Activated CD4-positive, alpha-beta T cell treated with anti-CD3 and anti-CD28 coated beads, Interleukin-2, Interleukin-4, amounts not matched to agents 100 ng/mL and 50 ng/mL, durations not matched to agents 16 hours and 8 hours (primary cell): Measurements from ENCODE around the gene CNKSR3.

Experiments used
- DNase-seq: peaks from one replicate; pipeline ENCODE4 v3.0.0-alpha.2; 2020; ENCODE audit warnings: low spot score

CNKSR3 gene

DNA sequence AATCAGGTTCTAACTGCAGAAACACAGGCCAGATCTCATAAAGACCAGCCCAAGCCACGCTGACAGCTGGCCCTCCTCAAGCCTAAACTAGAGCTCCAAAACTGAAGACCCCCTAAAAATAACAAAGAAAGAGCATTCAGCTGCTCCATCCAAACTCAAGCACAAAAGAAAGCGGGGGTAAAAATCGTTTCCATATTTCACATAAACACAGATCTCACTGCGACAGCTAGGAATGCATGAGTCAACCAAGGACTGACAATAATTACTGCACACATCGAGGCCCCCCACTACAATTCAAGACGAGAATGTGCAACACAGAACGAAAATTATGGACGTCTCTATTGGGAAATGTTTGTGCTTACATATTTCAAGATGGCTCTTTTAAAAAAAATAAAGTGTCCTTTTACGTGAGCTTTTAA lies 31.1 kb downstream of the CNKSR3 start:
- no peak for DNase-seq

DNA sequence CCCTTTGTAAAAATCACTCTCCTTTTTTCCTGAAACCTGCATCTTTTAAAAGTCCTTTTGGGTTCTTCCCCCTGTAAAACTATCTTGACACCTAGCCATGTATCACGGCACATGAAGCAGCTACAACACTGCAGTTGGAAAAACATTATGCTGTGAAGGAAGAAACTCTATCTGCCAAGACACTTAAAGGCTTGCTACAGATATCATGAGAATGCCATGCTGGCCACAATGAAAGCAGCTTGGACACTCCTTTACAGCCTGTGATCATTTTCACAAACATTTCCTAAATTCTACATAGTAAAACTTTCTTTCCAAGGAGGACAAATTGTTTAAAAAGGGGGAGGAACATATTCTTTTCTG lies 31.8 kb downstream of the CNKSR3 start:
- DNase-seq: no peak

DNA sequence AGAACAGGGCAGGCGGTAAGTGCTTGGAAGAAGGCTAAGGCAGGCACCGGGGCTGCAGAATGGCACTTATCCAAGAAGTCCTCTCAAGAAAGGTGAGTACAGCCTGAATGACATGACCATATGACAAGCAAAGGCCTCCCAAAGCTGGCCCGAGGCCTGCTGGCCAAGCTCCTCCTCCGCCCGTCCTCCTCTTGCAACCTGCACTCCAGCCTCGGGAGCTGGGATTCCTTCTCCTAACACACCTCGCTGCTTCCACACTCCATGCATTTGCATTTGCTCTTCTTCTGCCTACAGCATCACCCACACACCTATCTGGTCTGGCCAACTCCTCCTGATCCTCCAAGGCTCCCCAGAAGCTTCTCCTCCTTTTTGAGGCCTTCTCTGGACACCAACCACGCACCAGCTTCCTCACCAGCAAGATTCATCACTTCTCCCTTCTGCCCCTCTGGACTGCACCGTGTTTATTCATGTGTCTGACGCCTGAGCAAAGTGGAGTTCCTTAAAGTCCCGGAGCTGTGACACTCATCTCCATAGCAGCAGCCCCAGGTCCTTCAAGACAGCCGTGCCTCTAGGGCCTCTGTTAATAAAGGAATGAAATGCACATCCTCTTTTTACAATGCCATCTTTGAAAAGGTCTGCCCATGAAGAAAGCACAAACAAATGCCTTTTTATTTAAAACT lies 32.3 kb downstream of the CNKSR3 start:
- no peak for DNase-seq

DNA sequence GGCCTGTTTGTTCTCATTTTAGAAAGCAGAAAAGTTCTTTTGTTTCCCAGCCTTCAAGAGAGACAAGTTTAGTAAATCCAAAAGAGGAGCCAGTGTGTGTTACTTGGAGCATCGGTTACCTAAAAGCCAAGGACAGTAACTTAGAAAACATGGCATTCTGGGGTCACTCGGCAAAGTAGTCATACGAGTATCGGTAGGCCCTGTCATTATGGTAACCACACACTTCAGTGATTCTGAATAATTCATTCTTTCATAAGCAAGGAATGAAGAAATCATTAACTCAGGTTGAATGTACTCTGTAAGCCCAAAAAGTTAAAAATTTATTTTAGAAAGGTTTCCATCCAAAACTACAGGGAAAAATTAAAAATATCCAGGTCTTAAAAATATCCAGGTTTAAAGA lies 34.0 kb downstream of the CNKSR3 start:
- no peak for DNase-seq

DNA sequence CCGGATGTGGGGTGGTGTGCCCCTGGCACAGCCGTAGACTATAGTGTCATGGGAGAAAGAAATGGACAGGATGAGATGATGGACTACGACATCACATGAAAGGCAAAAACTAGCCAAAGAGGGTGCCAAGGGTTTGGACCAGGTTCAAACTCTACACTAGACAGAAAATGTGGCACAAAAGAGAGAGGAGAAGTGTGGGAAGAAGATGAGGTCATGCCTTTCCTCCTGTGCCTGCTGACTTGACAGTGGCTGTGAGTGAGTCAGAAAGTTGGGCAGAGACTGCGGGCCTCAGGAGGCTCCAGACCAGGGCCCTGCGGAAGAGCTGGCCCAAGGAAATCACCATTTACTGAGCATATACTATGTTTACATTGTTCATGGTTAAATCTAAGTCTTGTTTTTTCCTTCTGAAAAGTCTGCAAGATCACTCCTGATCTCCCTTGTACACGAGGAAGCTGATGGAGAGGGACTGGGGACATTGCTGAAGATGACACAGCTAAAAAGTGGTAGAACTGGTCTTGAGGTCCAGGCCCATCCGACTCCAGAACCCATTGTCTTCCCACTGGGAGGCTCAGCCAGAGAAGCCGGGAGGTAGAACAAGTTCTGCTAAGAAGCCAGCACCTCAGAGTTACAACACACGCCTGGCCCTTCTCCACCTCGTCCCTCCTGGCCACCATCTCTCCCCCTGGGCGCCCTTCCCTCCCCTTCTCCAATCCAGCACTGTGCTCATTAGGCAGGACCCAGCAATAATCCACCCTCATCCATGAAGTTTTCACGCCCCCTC lies 35.6 kb downstream of the CNKSR3 start:
- DNase-seq: no peak

DNA sequence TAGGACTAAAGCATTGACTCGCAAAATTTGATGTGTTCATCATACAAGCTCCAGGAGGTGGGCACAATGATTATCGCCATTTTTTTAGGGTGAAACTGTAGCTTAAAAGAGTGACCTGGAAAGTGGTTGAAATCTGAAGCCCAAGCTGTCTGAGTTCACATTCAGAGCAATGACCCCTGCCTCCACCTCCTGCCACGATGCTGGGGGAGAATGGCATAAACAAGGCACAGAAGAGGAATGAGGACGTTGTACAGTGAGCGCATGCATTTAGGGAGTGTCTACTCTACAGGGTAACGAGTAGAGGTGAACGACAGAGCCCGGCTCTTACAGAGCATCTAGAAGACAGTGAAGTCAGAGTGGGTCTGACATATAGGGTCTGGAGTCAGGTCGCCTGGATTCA lies 37.2 kb downstream of the CNKSR3 start:
- no peak for DNase-seq

DNA sequence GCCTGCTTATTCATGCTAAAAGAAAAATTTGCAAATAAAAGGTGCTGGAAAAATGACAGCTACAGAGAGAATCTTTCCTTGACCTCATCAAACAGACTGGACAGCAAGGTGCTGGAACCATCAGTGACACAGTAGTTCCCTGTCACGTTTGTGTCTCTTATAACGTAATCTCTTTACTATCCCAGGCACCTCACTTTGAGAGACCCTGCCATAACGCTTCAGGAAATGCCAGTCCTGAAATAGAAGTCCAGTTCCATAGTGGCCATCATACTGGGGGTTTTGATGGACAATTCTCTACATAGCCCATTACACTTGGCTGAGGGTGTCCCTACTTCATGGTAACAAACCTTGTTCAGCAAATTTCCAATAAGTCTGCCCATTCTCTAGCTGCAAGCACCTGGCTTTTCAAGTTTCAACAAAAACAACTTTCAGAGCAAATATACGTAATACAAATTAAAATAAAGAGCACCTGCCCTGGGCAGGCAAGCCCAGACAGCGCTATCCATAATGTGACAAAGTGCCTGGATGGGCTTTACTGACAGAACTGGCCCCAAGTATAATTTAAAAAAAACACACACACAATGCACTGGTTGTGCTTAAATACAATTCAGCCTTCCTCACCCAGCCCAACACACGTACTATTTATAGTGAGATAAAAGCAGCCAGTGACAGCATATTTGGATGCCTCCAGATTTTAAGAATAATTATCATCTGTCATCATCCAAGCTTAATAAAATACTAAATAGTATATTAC lies 38.7 kb downstream of the CNKSR3 start:
- no peak for DNase-seq

DNA sequence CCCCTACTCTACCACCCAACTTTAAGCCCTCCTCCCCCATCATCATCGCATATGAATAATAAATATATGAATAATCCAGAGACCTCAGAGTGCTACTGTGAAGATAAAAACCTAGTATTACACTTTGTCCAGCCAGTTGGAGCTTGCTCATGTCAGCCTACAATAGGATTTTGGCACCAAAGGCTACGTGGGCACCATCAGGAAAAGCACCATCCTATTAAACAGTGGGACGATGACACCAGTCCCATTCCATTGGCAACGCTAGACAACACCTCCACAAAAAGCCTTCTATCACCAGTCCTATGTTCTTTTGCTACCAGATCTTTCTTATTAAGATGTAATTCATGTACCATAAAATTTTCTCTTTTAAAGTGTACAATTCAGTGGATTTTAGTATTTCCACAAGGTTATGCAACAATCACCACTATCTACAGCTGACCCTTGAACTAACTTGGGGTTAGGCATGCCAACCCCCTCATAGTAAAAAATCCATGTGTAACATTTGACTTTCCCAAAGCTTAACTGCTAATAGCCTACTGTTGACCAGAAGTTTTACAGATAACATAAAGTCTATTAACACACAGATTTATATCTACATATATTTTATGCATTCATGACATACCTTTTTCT lies 41.1 kb downstream of the CNKSR3 start:
- no peak for DNase-seq

DNA sequence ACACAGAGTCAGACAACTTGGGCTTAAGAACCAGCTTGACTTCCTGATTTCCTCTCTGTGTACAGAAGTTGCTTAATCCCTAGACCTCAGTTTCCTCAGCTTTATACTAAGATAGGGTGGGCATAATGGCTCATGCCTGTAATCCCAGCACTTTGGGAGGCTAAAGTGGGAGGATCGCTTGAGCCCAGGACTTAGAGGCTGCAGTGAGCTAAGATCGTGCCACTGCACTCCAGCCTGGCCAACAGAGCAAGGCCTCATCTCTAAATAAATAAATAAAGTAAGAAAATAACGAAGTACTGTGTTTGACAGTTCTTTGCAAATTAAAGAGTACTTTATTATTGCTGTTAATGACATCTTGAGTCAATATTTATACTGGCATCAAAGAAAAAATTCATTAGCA lies 41.7 kb downstream of the CNKSR3 start:
- DNase-seq: no peak

DNA sequence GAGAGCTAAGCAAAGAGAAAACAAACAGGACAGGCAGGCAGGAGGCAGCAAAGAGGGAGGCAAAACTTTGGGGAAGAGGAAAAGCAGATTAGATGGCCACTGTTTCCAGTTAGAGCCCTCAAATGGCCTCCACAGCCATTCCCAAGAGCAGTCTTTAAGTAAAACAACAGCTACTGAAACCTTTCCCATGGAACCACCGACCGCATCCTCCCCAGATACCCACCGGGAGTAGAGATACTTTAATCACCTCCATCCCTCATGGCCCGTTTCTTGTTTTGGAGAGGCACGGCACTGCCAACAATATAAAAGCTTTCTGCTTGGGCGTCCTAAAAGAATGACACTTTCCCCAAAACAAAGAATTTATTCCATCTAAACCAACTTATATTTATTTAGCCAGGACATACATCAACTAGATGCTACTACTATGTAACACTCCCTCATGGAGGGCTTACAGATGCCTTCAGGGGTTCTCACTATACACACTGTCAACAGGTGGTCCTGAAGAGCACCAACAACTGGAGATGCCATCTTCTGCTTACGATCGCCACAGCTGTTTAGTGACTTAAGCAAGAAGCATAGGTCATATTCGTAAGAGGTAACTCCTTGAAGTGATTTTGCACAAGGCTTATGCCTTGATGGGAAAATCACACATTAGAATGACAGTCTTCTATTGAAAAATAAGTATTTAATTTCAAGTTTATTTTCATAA lies 43.4 kb downstream of the CNKSR3 start:
- no peak for DNase-seq

DNA sequence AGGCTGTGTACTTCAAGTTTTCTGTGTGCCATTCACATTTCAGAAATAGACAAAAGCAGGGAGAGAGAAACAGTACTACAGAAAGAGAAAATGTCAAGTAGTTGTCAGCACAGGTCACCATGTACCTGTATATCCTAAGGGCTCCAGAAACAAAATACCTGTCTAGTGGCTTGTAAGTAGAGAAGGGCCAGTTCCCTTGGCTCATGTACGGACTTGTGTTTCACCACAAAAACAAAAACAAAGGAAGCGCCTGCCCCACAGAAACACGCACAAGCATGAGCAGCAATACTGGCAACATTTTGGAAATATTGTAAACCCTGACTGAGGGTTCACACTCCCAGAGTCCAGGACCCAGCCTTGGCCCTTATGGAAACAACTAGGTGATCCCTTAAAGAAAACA lies 44.3 kb downstream of the CNKSR3 start:
- DNase-seq: no peak

DNA sequence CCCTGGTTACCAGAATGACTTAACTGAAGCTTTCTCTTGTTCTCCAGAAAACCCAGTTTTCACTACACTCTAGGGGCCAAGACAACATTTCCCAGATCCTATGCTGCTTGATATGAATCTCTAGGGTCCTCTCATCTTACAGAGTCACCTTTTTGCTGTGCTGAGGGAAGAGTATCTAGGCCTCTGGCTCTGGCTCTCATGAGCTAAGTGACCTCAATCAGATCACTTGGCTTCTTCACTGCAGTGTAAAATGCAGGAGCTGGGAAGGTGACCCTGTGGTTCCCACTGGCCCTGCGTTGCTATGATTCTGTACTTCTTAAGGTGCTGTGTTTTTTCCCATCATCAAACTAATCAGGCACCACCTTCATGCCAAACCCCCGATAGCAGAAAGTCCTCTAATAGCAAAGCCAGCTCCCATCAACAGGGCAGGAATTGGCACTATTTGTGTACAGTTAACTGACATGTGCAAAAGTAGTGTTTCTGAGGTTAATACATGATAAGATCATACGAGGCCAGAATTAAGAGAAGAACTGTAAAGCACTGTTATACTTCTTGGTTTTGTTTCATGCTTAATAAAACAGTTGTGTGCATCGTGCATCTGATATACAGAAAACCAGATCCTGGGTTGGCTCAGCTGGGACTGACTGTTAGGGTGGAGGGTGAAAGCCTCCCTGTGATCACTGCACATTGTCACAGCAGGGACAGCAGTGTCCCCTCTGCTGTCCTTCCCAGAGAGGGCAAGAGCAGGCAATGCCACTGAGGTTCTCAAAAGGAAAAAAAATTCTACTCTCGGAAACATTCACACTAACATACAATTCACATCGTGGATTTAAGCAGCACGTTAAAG lies 46.7 kb downstream of the CNKSR3 start:
- no peak for DNase-seq

DNA sequence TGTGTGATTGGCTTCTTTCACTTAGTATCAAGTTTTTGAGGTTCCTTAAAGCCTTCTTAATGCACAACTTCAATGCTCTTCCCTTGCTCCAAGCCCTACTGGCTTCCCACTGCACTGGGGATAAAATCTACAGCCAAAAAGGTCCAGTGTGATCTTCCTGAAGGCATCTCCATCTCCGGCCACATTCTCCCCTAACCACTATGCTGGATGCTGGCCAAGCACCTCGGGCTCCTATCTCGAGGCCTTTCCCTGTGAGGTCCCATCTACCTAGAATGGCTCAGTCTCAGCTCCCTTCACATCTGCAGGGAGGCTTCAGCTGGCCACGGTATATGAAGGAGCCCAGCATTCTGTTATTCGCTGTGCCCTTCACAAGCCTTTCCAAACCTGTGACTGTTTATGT lies 48.1 kb downstream of the CNKSR3 start:
- DNase-seq: no peak

DNA sequence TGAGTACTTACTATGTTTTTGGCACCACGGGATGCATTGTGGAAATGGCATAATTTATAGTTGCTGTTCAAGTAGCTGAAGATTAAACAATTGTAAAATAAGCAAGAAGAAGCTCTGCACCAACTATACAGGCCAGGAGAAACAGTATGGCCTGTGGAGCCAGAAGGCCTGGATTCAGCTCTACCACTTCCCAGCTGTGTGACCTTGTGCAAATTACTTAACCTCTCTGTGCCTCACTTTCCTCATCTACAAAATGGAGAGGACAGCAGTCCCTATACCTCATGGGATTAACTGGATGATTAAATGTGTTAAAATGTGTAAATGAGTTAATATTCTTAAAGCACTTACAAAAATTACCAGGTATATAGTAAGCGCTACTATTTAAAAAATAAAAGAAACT lies 49.1 kb downstream of the CNKSR3 start:
- no peak for DNase-seq

DNA sequence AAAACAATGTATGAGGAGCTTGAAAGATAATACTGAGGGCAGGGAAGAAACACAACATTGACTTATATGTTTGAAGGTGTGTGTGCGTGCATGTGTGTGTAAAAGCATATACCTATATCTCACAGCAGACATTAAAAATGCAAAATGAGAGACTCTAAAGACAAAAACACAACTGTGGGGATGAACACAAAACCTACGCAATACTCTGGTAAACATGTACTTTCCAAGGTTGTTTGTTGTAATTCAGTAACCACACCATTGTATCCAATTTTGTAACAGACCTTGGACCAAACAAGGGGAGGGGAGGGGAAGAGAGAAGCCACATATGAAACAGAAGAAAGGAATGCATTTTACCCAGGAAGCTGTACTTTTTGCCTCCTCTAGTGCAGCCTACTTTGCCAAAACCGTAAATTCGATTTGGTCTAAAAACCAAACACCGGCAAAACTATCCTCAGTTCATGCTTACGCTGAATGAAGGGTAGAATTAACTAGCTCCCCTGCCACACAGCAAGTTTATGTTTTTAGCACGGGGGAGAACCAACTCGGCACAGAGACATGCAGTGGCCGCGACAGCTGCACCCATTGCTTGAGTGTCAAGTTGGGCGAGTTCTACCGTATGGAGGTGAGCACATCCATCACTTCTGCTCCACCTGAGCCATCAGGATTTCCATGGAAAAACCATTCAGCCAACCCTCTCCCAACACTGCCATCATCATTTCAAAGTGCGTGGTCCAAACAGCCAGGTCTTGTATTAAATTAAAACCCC lies 50.0 kb downstream of the CNKSR3 start:
- no peak for DNase-seq

DNA sequence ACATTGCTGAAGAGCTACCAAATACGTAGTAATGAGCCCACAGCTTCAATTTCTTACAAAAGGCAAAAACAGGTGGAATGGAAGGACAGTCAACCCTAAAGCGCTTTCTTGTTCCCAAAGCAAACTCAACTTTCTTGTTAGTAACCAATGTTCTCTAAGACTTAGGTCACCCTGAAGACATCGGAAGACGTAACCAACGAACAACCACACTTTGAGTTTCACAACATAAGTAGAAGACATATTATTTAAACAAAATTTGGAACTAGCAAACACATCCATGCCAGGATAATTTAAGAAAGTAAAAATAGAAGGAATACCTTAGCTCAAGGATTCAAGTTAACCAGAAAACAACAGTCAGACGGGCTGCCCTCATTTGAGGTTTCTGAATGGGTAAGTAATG lies 51.0 kb downstream of the CNKSR3 start:
- DNase-seq: no peak

DNA sequence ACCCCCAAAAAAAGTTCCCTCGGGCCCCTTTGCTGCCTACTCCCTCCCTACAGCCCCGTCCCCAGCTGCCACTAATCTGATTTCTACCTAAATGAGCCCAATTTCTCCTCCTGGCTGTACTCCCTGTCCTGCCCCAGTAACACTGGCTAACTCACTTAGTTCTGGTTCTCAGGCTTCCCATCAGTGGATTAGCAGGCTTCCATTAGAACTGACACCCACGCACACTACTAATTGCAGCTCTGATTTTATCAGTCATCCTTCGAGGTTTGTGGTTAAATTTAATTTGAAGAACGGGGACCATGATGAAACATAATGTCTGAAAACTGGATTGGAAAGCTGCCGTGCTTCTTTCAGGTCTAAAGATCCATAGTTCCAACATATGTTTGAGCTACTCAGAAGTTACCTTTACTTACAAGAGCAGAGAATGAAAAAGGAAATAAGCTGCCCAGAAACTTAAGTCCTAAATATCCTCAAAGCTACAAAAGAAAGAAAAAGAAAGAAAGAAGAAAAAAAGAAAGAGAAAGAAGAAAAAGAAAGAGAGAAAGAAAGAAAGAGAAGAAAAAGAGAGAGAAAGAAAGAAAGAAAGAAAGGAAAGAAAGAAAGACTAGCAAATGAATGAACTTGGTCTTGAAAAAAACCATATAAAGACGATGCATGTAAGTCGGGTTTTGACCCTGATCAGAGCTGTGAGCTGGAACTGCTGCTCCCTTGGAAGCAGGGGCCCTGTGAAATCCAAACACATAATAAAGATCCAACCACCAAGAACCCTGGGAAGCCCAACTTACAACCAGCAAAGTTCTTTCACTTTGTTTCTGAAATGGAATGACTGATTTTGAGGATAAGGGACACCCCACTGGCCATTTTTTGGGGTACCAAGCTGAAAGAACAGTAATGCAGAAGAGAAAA lies 51.7 kb downstream of the CNKSR3 start:
- DNase-seq: no peak

DNA sequence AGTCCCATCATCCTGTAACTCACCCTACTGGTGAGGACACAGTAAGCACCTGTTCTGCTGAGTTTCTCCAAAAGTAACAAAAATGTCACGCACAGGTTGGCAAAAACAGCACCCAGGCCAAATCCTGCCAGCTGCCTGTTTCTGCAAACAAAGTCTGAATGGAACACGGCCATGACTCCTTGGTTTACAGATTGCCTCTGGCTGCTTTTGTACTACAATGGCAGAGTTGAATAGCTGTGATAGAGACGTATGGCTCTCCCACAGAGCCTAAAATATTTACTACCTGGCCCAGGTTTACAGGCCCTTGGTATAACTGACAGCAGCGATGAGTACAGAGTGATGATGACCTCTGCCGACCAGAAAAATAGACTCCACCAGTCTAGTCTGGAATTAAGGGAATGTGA lies 52.6 kb downstream of the CNKSR3 start:
- no peak for DNase-seq

DNA sequence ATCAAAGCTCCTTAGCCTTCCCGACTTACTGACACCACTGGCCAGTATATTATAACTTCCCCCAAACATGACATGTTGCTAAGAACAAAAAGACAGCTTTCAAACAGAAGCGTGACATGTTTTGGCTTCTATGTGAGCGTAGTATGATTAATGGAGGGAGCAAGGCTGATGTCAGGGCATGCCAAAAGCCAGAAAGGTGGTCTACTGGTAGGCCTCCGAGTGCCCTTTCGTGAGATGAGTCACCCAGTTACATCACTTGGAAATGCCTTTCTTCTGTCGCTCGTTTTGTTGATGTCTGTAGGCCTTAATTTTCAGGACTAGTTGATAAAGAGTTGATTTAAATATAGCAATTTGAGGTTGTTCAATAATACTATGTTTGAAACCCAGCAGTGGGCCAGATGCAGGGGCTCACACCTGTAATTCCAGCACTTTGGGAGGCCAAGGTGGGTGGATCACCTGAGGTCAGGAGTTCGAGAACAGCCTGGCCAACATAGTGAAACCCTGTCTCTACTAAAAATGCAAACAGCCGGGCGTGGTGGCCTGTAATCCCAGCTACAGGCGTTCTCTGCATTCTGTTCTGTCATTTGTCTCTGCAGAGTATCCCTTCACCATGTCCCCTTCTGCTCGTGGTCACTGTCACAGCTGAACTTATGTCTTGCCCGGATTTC lies 53.3 kb downstream of the CNKSR3 start:
- DNase-seq: no peak
